Pancreas (tissue), 10 donors: ENCODE results near the gene MKRN2. TPM values are rescaled to one million over a fixed set of nuclear protein-coding genes. Genes with fewer than 3 reads are reported as not detected.

Source experiments
- ATAC-seq, 4 donors: fragments of 200-7000 bp; cut with Tn5 transposase; one replicate each; pipeline versions ENCODE4 v1.8.0 to v1.9.1; 2020; ENCODE audit warnings: mild to moderate bottlenecking in 4 of 4, moderate library complexity in 4 of 4
- DNase-seq, 6 donors: peaks; one replicate each; pipeline ENCODE4 v3.0.0-alpha.2; 2020
- FAIRE-seq: peaks from 2 replicates; lab custom pipeline; 2012; peaks lifted over from hg19 to GRCh38; lab: Jason Lieb, UNC
- H3K27ac ChIP-seq, 4 donors: fragments of 200-600 bp; sonication (generic); 1 replicate in 3 of 4; 2 replicates in 1 of 4; pipeline versions ENCODE4 v1.5.0 to v1.8.0; 2020
- H3K27me3 ChIP-seq, 4 donors: fragments of 200-600 bp; one replicate each; pipeline ENCODE4 v1.8.0; 2021
- H3K36me3 ChIP-seq, 3 donors: fragments of 200-600 bp; sonication (generic) in 1 of 3; one replicate each; pipeline versions ENCODE4 v1.5.0 to v1.8.0; 2020 to 2021
- H3K4me1 ChIP-seq, 3 donors: fragments of 200-600 bp; one replicate each; pipeline ENCODE4 v1.8.0; 2021
- H3K4me3 ChIP-seq, 4 donors: fragments of 200-600 bp; sonication (generic) in 2 of 4; one replicate each; pipeline versions ENCODE4 v1.5.0 to v1.8.0; 2020 to 2021
- H3K9me3 ChIP-seq, 4 donors: fragments of 200-600 bp; one replicate each; pipeline ENCODE4 v1.8.0; 2021
- WGBS, 2 donors: extraction: QIAGEN DNeasy Blood & Tissue Kit; methylation state at CpG; one replicate each; pipeline ENCODE4 v1.1.7; 2013; 5-methylcytosine and 5-hydroxymethylcytosine counted together
- intact Hi-C, 3 donors: fragments of 100-400 bp; cut with DNase I; formaldehyde crosslinking; loops; one replicate each; pipeline versions ENCODE4 v1.11.1 to v1.14.2; 2022
- polyA plus RNA-seq, 2 donors: library from polyadenylated mRNA; stranded (reverse); fragments of 200-250 nt; gene quantifications; one replicate each; pipeline ENCODE4 v1.2.3, GENCODE V29; 2013
- total RNA-seq, 6 donors: library from RNA; stranded (reverse); fragmentation: NEBNext Ultra II Directional in 4 of 6; extraction: Animal tissue kit (Norgen Biotek cat#: 25700) in 4 of 6; gene quantifications; one replicate each; pipeline versions ENCODE4 v1.2.1 to v1.2.4, GENCODE V29; 2021 to 2023
- TF ChIP-seq, protein P1 (sequence below), 4 donors: fragments of 200-600 bp; sonication (generic) in 3 of 4; IDR thresholded peaks; one replicate each; pipeline versions ENCODE4 v1.5.0 to v1.8.0; 2021; ENCODE audit warnings: antibody characterized with exemption in 4 of 4
- donor health status: healthy with polysubstance abuse.
- donor health status: DM: no; HTN: no; CAD: no; lungs with moderate emphysema.
- donor health status: DM: no; HTN: no; CAD: no.
- donor health status: control.
- donor health status: control.
- donor health status: Bipolar disorder and iron deficiency.
- donor health status: DM: yes; HTN: yes; CAD: no.
- donor health status: DM: no; HTN: no; CAD: no.
- donor health status: DM: no; HTN: no; CAD: no.
- donor health status: DM: yes; HTN: yes; CAD: no.

MKRN2 gene
- total and polyA plus RNA-seq, 8 donors: 8.5 to 17.0 (median 13.2) TPM

DNA sequence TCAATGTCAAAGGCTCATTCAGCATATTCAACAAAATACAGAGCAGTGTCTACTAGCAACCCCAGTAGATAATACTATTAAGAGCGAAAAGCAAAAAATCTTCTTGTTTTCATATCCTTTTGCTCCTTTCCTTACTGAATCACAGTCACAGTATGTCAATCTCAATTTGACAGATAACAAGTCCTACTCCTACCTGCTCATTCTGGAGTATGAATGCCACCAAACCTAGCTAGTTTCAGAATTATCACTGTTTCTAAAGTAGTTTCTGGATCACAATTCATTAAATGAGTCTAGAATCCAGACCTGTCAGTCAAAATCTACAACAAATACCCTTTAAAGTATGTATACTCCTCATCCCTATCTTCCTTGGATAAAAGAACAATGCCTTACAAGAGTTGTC lies 51.5 kb downstream of the MKRN2 start:
- Histone ChIP-seq H3K4me1 (no peaks in the 10 kb centered on the region), H3K4me3 (no peak overlapping the region), H3K27me3 (no peaks in the 10 kb centered on the region), H3K9me3 (no peaks in the 10 kb centered on the region), H3K27ac (no peak overlapping the region), H3K36me3 (peaks cover 0 to 33% (median 19%) of the 10 kb centered on the region in 3 donors)
- intact Hi-C loops: loop anchor here in 1 of 3 donors (10.0 kb wide), 1 partner anchor 46 kb away; no protein-coding TSS in a partner anchor
- WGBS, 2 donors: 95 to 100% methylated on average over 1 of the region's 1 CpG
- FAIRE-seq (no peak), DNase-seq (no peak), ATAC-seq (no peak)
- TF ChIP-seq, protein P1, sequence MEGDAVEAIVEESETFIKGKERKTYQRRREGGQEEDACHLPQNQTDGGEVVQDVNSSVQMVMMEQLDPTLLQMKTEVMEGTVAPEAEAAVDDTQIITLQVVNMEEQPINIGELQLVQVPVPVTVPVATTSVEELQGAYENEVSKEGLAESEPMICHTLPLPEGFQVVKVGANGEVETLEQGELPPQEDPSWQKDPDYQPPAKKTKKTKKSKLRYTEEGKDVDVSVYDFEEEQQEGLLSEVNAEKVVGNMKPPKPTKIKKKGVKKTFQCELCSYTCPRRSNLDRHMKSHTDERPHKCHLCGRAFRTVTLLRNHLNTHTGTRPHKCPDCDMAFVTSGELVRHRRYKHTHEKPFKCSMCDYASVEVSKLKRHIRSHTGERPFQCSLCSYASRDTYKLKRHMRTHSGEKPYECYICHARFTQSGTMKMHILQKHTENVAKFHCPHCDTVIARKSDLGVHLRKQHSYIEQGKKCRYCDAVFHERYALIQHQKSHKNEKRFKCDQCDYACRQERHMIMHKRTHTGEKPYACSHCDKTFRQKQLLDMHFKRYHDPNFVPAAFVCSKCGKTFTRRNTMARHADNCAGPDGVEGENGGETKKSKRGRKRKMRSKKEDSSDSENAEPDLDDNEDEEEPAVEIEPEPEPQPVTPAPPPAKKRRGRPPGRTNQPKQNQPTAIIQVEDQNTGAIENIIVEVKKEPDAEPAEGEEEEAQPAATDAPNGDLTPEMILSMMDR (IDR thresholded peaks at IDR 0.05): no peak

DNA sequence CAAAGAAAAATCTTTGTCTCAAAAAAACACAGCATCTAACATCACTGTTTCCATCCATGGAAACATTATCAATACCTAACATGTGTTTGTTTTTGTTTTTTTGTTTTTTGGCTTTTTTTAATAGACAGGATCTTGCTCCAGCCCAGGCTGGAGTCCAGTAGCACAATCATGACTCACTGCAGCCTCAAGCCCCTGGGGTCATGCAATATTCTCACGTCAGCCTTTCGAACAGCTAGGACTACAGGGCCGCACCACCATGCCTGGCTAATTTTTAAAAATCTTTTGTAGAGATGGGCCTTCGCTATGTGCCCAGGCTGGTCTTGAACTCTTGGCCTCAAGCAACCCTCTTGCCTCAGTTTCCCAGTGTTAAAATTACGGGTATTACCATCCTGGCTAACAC lies 54.2 kb downstream of the MKRN2 start:
- intact Hi-C loops: no loop called here
- no peak for DNase-seq
- no peak for ATAC-seq
- TF ChIP-seq, protein P1 (IDR thresholded peaks at IDR 0.05): no peak
- 78 to 80% methylated on average over 5 of the region's 5 CpGs for WGBS, 2 donors
- no peak overlapping the region for H3K4me3 ChIP-seq
- no peaks in the 10 kb centered on the region for H3K4me1 ChIP-seq
- peaks cover 0 to 31% (median 17%) of the 10 kb centered on the region in 3 donors for H3K36me3 ChIP-seq
- no peak overlapping the region for H3K27ac ChIP-seq
- no peaks in the 10 kb centered on the region for H3K9me3 ChIP-seq
- H3K27me3 ChIP-seq: no peaks in the 10 kb centered on the region
- no peak for FAIRE-seq

DNA sequence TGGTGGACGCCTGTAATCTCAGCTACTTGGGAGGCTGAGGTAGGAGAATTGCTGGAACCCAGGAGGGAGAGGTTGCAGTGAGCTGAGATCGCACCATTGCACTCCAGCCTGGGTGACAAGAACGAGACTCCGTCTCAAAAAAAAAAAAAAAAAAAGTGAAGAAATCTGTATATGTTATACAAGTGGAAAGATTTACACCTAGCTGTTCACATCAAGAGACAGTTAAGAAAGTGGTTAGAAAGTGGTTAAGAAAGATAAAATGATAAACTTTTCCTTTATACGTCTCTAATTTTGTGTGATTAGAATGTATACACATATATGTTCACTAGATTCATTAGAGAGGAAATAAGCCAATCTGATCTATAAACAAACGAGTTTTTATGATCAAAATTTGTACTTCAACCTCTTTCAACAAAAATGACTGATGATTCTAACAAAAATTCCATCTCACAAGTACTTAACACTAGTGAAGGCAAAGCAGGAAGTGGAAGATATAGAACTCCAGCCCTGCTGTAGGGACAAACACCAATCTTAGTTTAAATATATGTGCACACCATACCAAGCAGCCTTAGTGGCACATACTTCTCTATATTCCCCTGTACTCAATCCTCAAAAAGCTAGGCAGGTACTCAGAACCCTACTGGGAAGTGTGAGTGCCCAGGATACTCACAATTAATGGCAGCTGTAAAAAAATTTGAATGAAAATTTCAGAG lies 55.8 kb downstream of the MKRN2 start:
- WGBS, 2 donors: 84 to 87% methylated on average over 6 of the region's 6 CpGs
- intact Hi-C loops: no loop called here
- H3K36me3 ChIP-seq: peaks cover 0 to 22% (median 7%) of the 10 kb centered on the region in 3 donors
- FAIRE-seq: no peak
- no peaks in the 10 kb centered on the region for H3K4me1 ChIP-seq
- TF ChIP-seq, protein P1 (IDR thresholded peaks at IDR 0.05): no peak
- H3K27ac ChIP-seq: no peak overlapping the region
- no peak for ATAC-seq
- no peaks in the 10 kb centered on the region for H3K27me3 ChIP-seq
- no peak for DNase-seq
- no peaks in the 10 kb centered on the region for H3K9me3 ChIP-seq
- H3K4me3 ChIP-seq: no peak overlapping the region

DNA sequence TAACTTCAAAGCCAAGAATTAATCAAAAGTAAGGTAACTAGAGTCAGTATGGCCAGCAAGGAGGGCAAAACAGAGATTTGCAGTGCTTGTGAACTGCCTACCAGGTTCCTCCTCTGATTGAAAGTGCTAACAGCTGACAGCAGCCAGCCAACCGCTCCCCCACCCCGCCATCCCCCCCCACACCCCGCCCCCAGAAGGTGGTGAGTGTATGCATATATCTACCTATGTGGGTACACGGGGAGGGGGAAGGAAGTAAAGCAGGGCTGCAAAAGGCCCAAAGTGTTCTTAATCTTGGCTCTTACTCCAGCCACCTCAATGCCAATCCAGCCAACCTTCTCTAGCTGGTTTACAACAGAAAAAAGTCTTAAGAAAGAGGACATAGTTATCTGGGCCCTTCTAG lies 56.4 kb downstream of the MKRN2 start:
- no peaks in the 10 kb centered on the region for H3K4me1 ChIP-seq
- FAIRE-seq (no peak), DNase-seq (no peak), ATAC-seq (no peak)
- H3K27me3 ChIP-seq: no peaks in the 10 kb centered on the region
- peaks cover 0 to 18% (median under 1%) of the 10 kb centered on the region in 3 donors for H3K36me3 ChIP-seq
- TF ChIP-seq, protein P1 (IDR thresholded peaks at IDR 0.05): no peak
- H3K4me3 ChIP-seq: no peak overlapping the region
- intact Hi-C loops: no loop called here
- WGBS, 2 donors: 53 to 73% methylated on average over 4 of the region's 4 CpGs
- H3K27ac ChIP-seq: no peak overlapping the region
- H3K9me3 ChIP-seq: no peaks in the 10 kb centered on the region

DNA sequence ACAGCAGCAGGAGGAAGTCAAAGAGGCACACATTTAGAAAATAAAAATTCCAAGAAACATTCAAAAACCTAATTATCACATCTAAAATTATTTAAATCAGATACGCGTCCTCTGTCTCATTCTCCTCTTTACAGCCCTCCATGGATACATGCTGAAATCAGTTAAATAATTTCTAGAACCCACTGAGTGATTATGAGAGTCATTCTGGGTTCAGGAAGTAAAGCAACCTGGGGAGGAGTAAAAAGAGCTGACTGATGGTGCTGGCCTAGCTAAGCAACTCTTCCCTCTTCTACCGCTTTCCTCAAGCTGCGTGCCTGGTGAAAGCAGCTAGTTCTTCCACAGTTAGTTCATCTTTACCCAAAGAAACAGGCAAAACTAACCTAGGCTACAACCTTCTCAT lies 58.4 kb downstream of the MKRN2 start:
- Histone ChIP-seq H3K9me3 (no peaks in the 10 kb centered on the region), H3K36me3 (peaks cover 0 to 11% (median 0%) of the 10 kb centered on the region in 3 donors), H3K4me3 (no peak overlapping the region), H3K27me3 (no peaks in the 10 kb centered on the region), H3K4me1 (no peaks in the 10 kb centered on the region), H3K27ac (no peak overlapping the region)
- WGBS, 2 donors: 97 to 99% methylated on average over 4 of the region's 4 CpGs
- ATAC-seq (no peak), DNase-seq (no peak), FAIRE-seq (no peak)
- TF ChIP-seq, protein P1 (IDR thresholded peaks at IDR 0.05): no peak
- intact Hi-C loops: no loop called here
